Retinal pigment epithelial cell (primary cell): ENCODE measurements around the gene ACAP3.
"Not testable (repeated sequence)": the region's sequence is repeated elsewhere in the genome, so short reads cannot be mapped to it uniquely, and the experiment has no call there.

ENCODE experiments used
- DNase-seq: peaks from one replicate; pipeline ENCODE4 v3.0.0-alpha.2; 2010; ENCODE audit warnings: low read depth
- H3K4me3 ChIP-seq: 2 replicates; pipeline ENCODE4 v1.5.1; 2011; ENCODE audit warnings: mild to moderate bottlenecking, low read length, control low read depth, moderate library complexity
- TF ChIP-seq, protein P1 (sequence below): conservative IDR thresholded peaks from 2 replicates; pipeline ENCODE4 v1.5.1; 2011; ENCODE audit warnings: low read depth, low read length, control low read depth, inconsistent platforms

ACAP3 gene

DNA sequence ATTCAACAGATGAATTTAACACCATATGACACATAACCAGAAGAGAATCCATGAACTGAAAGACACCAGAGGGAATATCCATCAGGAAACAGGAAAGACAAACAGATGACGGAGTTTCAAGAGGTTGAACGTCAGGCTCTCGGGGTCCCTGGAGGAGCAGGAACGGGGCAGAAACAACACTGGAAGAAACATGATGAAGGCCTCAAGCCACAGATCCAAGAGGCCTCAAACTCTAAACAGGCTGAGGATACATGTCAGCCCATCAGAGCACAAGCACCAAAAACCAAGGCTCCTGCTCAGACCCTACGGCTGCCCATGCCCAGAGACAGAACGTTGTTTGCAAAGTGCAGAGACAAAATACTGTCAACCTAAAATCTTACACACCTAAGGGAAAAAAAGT, 9.7 kb upstream of the ACAP3 start:
- DNase-seq = no peak
- H3K4me3 ChIP-seq = no peak overlapping the region
- TF ChIP-seq, protein P1, sequence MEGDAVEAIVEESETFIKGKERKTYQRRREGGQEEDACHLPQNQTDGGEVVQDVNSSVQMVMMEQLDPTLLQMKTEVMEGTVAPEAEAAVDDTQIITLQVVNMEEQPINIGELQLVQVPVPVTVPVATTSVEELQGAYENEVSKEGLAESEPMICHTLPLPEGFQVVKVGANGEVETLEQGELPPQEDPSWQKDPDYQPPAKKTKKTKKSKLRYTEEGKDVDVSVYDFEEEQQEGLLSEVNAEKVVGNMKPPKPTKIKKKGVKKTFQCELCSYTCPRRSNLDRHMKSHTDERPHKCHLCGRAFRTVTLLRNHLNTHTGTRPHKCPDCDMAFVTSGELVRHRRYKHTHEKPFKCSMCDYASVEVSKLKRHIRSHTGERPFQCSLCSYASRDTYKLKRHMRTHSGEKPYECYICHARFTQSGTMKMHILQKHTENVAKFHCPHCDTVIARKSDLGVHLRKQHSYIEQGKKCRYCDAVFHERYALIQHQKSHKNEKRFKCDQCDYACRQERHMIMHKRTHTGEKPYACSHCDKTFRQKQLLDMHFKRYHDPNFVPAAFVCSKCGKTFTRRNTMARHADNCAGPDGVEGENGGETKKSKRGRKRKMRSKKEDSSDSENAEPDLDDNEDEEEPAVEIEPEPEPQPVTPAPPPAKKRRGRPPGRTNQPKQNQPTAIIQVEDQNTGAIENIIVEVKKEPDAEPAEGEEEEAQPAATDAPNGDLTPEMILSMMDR = no peak

DNA sequence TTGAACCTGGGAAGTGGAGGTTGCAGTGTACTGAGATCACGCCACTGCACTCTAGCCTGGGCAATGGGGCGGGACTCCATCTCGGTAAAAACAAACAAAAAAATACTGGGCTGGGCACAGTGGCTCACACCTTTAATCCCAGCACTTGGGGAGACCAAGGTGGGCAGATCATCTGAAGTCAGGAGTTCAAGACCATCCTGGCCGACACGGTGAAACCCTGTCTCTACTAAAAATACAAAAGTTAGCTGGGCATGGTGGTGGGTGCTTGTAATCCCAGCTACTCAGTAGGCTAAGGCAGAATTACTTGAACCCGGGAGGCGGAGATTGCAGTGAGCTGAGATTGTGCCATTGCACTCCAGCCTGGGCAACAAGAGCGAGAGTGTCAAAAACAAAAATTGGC, 8.5 kb upstream of the ACAP3 start:
- not testable (repeated sequence) for H3K4me3 ChIP-seq, DNase-seq

DNA sequence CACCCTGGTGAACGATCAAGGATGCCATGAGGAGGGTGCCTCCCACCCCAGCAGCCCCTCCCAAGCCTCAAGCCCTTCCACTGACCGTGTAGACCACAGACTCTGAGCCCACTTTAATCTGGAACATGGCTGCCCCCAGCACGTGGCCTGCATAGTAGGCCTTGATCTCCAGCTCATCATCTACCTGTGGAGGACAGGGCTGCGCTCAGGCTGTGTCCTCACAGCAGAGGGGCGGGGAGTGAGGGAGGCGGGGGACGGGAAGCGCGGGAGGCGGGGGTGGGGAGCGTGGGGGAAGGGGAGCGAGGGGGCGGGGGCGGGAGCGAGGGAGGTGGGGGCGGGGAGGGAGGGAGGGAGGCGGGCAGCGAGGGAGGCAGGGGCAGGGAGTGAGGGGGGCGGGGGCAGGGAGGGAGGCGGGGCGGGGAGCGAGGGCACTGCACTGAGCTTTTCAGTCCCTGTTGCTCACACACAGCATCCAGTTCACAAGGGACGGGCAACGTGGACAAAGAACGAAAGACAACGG, 7.8 kb upstream of the ACAP3 start:
- H3K4me3 ChIP-seq = no peak overlapping the region
- DNase-seq = no peak
- TF ChIP-seq, protein P1 = no peak

DNA sequence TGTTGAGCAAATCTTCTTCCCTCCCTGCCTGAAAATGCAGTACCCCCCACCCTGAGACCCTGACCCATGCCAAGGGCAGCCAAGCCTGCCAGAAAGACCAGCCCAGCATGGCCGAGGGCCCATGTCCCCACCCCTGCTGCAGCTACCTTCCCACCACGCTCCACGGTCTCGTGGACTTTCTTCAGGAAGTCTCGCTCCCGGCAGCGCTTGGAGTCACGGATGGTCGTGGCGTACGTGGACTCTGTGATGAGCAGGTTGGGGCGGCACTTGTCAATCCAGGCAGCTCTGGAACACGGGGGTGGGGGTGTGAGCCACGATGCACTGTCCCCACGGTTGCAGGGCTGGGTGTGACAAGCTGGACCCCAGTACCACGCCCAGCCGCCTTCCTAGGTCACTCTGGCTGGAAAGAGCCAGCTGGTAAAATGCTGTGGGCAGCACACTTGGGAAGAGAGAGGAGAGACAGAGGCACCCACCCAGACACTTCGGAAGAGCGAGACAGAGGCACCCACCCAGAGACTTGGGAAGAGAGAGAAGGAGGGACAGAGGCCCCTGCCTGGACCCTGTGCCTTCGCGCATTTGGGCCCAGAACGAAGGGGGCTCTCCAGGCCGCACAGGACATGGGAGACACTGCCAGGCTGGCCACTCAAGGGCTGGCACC, 7.1 kb upstream of the ACAP3 start:
- TF ChIP-seq, protein P1 = no peak
- H3K4me3 ChIP-seq = no peak overlapping the region
- DNase-seq = no peak

DNA sequence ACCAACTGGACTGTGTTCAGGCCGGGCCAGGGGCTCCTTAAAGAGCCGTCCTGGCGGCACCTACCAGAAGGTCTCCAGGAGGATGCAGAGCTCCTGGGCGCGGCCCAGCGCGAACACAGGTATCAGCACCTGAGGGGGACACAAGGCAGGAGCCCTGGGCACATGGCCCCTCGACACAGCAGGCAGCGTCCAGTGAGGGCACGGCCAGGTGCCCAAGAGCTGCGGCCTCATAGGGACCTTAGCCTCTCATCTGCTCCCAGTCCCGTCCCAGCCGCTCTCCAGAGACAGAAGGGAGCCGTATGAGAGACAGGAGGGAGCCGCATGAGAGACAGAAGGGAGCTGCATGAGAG, 6.5 kb upstream of the ACAP3 start:
- H3K4me3 ChIP-seq = no peak overlapping the region
- TF ChIP-seq, protein P1 = no peak
- DNase-seq = no peak

DNA sequence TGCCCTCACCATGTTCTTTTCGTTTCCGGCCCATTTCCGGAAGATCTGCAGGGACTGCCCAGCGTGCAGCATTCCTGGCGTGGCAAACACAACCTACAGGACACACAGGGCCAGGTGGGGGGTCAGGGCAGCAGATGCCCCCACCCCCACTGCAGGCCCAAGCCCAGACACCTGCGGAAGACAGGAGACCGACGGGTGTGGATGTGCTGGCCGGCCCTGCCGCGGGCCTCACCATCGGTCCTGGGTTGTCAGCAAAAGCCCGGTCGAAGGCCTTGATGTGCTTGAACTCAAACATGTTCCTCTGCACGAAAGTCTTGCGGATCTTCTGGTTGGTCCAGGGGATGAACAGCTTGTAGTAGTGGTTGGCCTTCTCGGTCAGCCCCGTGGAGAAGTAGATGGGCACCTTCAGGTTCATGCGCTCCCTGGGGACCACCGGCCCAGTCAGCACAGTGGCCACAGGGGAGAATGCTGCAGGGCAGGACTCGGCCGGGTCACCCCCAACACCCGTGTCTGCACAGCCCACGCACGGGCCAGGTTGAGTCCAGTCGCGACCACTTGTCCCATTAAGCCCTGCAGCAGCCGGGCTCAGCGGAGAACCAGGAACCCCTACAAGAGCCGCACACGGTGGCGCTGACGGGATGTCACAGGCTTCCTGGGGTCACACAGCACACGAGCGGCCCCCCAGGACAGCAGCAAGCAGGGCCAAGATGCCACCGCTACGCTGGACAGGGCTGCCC, 5.9 kb upstream of the ACAP3 start:
- TF ChIP-seq, protein P1 = no peak

DNA sequence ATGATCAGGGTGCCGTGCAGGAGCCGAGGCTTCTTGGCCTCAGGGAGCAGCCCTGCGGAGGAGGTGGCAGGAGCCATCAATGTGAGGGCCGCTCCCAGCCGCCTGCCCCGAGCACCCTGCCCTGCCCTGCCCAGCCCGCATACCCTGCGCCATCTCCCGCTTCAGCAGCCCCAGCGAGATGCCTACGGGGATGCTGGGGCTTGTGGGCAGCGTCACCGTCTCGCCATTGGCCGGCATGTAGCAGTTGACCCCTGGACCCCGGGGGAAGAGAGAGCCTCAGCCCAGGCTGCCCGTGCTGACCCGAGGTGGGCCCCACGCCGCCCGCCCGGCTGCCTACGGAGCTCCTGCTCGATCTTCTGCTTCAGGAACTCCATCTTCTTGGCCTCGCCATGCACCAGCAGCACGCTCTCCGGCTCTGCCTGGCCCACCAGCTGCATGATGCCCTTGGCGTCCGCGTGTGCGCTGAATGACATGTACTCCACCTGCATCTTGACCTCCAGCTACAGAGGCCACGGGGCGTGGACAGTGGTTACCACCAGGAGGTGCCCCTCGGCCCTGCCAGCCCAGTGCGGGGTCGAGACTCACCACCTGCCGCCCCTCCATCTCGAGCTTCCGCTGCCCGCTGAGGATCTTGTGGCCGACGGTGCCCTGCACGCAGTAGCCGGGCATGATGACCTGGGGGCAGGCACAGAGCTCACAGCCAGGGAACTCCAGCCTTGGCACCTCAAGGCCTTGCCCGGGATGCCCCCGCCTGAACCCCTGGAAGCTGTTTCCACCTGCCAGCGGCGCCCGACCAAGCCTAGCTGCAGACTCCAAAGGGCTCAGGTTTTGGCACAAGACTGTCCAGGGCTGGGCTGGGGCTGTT, 5.0 kb upstream of the ACAP3 start:
- no peak for DNase-seq
- H3K4me3 ChIP-seq = no peak overlapping the region
- TF ChIP-seq, protein P1 = no peak

More for the DNA sequence above, 5.9 kb upstream of the ACAP3 start:
- DNase-seq = no peak
- H3K4me3 ChIP-seq = no peak overlapping the region
